Lung microvascular endothelial cell (primary cell): ENCODE results near the gene SLC25A36. TPM values are rescaled to one million over a fixed set of nuclear protein-coding genes. Genes with fewer than 3 reads are reported as not detected.
"Not testable (repeated sequence)": the region's sequence is repeated elsewhere in the genome, so short reads cannot be mapped to it uniquely, and the experiment has no call there.

Experiments
- DNase-seq, 2 donors: peaks; one replicate each; pipeline versions ENCODE4 v3.0.0 to v3.0.0-alpha.2; 2010; ENCODE audit warnings: low read depth in 2 of 2
- total RNA-seq: library from RNA; depleted of rRNA; stranded (reverse); fragments of >200 nt; gene quantifications from 2 replicates; pipeline ENCODE4 v1.2.1, GENCODE V29; 2014

Gene SLC25A36
- total RNA-seq, 1 donor from 2014 or later, result 29.8 TPM

DNA sequence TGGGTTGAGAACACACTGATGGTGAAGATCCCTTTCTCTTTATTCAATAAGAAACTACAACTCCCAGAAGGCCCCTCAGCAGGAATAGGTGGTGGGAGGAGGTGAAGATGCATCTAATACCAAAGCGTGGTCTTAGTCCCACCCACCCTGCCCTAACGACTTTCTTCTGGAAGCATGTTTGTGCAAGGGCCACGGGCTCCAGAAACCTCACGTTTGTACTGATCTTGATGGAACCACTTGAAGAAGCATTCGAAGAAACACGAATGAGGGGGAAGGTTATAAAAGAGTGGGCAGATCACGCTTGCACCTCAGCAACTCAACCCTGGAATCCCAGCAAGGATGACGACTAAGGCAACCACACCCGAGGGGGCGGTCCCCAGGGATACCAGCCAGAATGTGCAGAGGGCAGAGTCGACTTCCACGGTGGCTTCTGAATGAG is 10.6 kb upstream of the SLC25A36 start:
- DNase-seq, result no peak

DNA sequence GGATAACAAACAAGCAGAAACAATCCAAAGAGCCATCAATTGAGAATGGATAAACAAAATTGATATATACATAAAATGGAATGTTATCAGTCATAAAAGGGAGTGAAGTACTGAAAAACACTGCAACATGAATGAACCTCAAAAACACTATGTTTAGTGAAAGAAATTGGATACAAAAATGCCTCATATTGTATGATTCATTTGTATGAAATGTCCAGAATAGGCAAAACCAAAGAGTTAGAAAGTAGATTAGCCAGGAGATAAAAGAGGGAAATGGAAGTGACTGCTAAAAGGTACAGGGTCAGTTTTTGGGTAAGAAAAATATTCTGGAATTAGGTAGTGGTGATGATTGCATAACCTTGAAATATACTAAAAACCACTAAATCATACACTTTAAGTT is 9.8 kb upstream of the SLC25A36 start:
- no peak for DNase-seq

DNA sequence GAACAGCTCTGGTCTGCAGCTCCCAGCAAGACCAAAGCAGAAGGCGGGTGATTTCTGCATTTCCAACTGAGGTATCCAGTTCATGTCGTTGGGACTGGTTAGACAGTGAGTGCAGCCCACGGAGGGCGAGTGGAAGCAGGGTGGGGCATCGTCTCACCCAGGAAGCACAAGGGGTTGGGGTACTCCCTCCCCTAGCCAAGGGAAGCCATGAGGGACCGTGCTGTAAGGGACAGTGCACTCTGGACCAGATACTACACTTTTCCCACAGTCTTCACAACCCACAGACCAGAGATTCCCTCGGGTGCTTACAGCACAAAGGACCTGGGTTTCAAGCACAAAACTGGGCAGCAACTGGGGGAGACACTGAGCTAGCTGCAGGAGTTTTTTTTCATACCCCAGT is 8.5 kb upstream of the SLC25A36 start:
- no peak for DNase-seq

DNA sequence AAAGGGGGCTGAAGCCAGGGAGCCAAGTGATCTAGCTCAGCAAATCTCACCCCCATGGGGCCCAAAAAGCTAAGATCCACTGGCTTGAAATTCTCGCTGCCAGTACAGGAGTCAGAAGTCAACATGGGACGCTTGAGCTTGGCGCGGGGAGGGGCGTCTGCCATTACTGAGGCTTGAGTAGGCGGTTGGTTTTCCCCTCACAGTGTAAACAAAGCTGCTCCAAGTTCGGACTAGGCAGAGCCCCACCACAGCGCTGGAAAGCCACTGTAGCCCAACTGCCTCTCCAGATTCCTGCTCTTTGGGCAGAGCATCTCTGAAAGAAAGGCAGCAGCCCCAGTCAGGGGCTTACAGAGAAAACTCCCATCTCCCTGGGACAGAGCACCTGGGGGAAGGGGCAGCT is 8.1 kb upstream of the SLC25A36 start:
- no peak for DNase-seq

DNA sequence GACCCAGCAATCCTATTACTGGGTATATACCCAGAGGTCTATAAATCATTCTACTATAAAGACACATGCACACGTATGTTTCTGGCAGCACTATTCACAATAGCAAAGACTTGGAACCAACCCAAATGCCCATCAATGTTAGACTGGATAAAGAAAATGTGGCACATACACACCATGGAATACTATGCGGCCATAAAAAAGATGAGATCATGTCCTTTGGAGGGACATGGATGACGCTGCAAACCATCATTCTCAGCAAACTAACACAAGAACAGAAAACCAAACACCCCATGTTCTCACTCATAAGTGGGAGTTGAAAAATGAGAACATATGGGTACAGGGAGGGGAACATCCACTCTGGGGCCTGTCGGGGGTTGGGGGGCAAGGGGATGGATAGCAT is 2.3 kb upstream of the SLC25A36 start:
- DNase-seq, result not testable (repeated sequence)

DNA sequence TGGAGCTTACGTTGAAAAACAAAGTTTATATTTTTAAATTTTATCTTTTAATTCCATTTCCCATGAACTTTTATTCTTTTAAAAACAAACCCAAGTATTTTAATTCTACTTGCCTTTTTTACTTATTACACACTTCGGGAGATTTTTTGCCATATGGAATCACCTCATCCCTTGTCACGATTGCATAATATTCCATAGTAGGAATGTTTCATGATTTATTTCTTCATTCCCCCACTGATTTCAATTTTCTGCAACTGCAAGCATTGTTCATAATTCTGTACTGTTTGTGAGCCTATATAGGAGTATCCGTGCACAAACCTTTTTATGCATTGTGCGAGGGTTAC is 574 bp upstream of the SLC25A36 start:
- DNase-seq, result no peak

DNA sequence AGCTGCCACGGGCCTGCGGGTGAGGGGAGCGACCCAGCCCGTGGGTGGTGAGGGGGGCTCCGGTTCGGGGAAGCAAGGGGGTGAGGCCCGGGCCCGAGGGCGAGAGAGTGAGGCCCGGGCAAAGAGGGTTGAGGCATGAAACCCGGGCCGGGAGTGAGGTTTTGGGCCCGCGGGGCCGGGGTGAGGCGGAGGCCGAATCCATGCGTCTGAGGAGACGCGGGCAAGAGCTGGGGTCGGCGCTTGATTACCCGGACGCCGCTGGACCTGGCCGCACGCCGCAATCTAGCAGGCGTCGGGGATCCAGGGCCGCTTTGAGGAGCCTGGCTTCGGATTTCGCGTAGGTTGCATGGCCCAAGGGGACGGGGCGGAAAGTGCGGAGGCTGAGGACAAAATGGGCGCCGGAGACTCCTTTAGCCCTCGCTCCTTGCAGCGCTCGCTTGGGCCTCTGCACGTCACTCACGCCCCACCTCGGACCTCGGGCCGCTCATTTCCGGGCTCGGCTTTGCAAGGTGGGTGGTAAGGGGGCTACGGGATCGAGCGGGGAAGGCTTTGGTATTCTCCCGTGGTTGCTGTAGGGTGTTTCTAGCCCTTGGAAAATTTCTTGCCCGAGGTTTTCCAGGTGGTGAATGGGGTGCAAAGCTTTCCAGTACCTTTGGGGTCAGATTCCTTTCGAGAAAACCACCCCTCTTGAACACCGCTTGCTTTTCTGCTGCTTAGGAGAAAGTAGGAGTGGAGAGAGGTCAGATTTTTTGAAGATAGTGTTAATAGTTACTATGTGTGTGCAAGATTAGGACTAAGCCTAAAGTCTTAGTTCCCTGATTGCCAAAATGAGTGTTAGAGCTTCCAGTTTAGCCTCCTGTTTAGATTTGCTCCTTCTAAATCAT is 827 bp downstream of the SLC25A36 start:
- peak; percentile 34 to 70 for DNase-seq

DNA sequence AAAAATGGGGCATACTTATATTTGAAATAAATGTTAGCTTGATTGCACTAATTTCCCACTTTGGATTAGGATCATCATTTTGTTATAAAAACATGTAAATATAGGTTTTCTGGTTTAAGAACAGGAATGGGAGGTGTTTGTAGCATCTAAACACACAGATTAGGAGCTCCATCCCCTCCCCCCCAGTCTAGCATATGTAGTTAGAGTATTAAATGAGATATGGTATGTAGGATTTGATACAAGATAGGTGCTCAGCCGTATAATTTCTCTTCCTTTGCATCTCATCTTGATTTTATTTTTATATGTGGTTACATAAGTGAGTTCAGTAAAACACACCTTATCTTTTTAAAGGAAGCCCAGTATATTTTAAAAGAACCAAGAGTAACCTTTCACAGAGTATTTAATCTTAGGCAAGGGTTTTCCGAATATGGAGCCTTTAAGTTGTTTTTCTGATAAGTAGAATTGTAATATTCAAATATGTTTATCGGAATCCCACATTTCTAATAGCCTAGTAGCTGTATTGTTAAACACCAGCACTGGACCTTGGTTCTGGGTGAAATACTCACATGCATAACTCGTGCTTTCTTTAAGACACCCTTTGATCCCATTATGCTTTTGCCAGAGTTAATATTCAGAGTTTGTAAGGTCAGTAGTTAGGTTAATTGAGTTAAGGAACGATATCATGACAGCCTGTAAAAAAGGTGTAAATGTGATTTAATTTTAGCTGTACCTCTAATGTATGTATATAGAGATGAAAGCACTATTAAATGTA is 2.3 kb downstream of the SLC25A36 start:
- no peak for DNase-seq

DNA sequence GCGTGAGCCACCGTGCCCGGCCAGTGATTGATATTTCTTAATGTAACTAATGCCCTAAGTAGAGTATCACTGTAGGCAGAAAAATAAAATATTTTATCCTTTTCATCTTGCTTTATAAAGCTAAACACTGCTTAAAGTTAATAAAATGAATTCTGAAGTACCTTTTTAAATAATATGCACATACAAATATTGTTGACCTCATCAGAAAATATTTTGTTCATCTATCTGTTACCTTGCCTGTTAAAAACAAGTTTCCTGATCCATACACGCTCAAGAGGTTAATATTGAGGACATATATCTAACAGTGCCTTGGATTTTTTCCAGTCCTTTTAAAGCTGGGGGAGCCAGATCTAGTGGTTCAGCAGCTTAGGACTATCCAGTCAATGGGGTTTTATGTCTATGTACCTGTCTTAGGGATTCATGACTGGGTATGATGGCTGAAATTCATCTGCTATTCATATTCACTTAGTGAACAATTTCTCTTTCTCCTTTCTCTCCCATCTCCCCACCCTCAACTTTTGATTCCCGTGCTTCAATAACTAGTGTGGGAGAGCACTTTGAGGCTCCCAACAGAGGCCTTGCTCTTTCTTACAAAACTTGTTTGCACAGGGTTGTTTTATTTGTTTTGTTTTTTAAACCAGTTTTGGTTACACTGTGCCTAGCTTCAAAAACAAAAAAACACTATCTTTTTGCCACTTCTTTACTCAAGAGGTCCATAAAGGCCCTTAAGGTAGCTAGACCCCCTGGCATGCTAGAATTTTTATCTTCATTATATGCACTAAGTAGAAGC is 7.0 kb downstream of the SLC25A36 start:
- no peak for DNase-seq

DNA sequence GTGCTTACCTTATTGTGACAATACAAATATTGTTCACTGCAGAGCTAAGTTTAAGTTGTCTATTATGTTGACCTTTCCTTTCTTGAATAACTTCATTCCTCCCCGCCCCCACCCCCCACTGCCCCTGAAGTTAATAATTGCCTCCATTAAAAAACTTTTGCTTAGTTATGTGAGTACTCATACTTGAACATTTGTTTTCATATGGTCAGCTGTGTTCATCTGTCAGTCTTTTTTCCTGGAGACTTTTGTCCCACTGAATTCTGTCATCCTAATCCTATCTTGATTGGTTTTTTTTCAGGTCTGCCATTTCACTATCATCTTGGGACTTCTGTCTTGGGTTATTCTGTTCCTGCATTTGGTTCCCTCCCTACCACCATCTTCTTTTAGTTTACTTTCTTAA is 8.5 kb downstream of the SLC25A36 start:
- no peak for DNase-seq

DNA sequence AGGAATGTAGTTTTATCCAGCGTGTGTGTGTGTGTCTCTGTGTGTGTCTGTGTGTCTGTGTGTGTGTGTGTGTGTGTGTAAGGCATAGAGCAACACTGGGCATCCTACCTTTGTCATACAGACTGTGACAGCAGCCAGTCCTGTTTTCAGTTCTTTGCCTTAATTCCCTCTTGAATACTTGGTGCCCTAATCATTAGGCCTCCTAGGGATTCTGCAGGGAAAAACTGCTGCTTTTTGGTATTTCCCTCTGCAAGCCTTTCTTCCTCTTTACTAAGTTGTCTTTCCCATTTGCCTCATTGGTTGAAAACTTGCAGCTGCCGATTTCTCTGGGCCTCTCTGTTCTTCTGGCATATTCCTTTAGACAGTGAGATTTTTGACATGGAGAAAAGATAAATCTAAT is 9.2 kb downstream of the SLC25A36 start:
- DNase-seq, result no peak

DNA sequence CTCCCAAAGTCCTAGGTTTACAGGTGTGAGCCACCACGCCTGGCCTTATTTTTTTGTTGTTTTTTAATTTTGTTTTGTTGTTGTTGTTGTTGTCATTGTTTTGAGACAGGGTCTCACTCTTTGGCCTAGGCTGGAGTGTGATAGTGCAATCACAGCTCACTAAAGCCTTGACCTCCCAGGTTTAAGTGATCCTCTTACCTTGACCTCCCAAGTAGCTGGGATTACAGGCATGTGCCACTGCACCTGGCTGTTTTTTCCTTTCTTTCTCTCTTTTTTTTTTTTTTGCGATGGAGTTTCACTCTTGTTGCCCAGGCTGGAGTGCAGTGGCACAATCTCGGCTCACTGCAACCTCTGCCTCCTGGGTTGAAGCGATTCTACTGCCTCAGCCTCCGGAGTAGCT is 10.1 kb downstream of the SLC25A36 start:
- not testable (repeated sequence) for DNase-seq

DNA sequence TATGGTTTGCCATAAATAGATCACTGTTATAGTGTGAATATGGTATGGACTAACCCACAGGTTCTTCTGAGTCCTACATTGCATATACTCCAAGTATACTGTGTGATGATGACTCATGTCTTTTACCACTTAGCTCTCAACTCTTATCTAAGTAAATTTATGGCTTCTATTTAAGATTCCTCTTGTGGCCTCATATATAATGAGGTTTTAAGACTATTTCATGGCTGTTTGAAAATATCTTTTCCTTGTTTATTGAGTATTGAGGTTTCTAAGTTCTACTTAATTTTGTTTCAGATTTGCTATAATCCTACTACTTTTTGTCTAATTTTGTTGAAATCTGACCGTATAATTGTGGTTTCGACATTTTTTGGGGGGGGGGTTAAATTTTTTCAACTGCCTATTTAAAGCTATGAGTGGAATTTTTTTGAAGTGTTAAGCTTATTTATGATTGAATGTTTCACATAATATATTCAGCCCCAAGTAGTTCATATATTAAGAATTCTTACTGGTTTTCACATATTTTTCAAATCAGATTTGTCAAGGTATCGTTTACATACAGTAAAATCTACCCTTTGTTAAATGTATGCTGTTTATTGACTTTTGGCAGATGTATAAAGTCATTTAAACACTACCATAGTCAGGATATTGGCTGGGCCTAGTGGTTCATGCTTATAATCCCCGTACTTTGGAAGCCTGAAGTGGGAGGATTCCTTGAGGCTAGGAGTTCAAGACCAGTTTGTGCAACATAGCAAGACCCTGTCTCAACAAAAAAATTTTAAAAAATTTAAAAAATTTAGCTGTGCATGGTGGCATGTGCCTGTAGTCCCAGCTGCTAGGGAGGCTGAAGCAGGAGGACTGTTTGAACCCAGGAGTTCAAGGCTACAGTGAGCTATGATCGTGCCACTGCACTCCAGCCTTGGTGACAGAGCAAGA is 11.7 kb downstream of the SLC25A36 start:
- DNase-seq, result peak in 1 of 2 donors; percentile 26

DNA sequence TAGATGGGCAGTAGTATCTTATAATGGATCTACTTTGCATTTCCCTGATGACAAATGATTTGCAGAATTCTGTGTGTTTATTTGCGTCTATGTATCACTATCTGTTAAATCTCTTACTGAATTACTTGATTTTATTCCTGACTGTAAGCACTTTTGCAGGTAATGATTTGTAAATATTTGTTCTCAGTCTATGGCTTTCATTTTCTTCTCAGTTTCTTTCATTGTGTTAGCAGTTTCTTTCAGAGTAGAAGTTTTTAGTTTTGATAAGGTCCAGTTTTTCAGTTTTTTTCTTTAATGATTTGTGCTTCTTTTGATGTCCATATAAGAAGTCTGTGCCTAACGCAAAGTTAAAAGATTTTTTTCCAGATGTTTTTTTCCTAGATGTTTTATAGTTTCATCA is 12.9 kb downstream of the SLC25A36 start:
- DNase-seq, result no peak

DNA sequence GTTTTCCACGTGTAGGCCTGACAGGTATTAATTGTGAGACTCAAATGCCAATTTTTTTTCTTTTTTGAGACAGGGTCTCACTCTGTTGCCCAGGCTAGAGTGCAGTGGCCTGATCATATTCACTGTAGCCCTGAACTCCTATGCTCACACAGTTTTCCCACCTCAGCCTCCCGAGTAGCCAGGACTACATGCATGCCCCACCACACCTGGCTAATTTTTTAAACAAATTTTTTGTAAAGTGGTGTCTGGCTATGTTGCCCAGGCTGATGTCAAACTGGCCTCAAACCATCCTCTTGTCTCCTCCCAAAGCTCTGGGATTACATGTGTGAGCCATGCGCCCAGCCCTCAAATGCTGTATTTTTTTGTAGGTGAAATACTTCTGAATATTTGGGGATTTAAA is 14.0 kb downstream of the SLC25A36 start:
- no peak for DNase-seq

DNA sequence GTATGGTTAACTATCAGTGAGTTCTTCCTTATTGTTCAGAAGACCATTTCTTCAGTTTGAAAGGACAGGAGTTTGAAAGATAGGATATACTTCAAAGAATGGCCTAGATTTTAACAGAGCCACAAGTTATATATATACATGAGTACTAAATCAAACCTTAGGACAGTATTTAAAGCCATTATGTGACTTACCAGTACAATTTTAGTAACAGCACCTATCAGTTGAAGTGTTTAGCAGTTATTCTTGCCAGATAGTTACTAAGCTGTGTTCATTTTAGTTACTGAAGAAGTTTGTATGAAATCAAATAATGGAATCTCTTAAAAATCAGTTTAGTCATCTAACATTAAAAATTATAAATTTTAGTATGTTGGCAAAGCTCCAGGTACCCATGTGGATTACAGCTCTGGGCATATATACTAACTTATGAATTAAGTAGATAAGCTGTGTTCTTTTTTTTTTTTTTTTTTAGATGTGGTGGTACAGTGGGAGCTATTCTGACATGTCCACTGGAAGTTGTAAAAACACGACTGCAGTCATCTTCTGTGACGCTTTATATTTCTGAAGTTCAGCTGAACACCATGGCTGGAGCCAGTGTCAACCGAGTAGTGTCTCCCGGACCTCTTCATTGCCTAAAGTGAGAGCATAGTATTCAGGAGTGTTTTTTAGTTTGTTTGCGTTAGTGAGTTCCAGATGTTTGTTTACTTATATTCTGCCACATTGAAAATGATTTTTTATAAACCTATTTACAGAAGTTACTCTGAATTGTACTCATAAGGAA is 14.6 kb downstream of the SLC25A36 start:
- no peak for DNase-seq

DNA sequence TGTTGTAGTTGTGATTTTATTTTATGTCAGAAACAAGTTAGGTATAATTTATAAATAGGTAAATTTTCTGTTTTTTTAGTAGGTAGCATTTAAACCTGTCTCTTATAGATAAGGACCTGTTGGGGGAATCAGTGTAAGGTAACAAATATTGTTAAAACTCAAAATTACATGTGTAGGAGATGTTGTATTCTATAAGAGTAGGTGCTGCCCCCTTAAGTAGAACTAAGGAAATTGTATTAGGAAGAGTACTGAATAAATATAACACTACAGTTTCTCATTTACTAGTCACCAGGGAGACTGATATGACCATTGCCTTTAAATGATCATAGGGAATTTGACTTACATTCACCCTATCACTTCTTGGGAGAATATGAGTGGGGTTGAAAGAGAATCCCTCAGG is 31.2 kb downstream of the SLC25A36 start:
- peak; percentile 10 to 17 for DNase-seq

DNA sequence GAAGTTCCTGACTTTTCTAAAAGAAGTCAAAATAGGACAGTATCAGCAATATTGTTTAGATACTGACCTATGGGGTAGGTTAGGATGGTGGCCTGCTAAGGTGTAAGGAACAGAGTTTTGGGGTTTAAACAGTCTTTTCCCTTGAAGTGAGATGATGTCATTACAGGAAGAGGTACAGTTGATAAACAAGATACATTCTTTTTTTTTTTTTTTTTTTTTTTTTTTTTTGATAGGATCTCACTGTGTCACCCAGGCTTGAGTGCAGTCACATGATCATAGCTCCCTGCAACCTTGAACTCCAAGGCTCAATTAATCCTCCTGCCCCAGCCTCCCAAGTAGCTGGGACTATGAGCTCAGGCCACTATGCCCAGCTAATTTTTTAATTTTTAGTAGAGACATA is 33.3 kb downstream of the SLC25A36 start:
- DNase-seq, result no peak

DNA sequence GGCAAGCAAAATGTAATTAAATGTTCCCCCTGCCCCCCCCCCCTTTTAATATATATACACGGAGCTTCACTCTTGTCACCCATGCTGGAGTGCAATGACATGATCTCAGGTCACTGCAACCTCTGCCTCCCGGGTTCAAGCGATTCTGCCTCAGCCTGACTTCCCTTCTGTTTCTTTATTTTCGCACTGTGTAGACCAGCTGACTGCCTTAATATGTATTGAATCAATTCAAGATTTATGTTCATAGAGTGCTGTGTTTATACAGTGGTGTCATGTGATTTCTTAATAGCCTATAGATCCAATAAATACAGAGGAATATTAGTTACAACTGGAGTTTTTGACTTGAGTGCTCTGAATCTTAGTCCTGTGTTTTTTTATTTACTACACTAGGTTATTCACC is 39.0 kb downstream of the SLC25A36 start:
- no peak for DNase-seq

DNA sequence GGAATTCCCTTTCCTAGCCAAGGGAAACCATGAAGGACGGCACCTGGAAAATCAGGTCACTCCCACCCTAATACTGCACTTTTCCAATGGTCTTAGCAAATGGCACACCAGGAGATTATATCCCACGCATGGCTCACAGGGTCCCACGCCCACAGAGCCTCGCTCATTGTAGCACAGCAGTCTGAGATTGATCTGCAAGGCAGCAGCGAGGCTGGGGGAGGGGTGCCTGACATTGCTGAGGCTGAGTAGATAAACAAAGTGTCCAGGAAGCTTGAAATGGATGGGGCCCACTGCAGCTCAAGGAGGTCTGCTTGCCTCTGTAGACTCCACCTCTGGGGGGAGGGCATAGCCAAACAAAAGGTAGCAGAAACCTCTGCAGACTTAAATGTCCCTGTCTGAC is 46.2 kb downstream of the SLC25A36 start:
- not testable (repeated sequence) for DNase-seq
